ENCODE data around the gene APH1A. TPM values are rescaled to one million over a fixed set of nuclear protein-coding genes. Genes with fewer than 3 reads are reported as not detected.

Gene APH1A
- total and polyA plus RNA-seq, 4 donors: 63.1 to 156 (median 138) TPM

DNA sequence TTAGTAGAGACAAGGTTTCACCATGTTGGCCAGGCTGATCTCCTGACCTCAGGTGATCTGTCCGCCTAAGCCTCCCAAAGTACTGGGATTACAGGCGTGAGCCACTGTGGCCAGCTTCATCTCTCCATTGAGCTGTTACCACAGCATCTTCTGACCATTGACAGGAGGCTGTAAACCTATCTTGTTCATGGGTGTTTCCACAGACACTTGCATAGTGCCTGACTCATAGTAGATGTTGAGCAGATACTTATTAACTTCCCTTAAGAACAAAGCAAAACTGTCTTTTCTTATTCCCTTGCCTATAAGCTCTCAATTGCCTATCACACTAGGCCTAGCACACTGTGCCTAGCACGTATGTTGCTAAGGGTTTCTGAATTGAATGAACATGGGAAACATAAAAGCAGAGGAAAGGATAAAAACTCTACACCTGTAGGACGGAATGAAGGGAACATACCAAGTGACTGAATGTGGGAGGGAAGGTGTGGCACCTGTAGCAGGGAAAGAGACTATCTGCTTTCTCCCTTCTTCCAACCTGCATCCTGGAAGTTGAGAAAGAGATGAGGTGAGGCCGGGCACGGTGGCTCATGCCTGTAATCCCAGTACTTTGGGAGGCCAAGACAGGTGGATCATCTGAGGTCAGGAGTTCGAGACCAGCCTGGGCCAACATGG is 2.6 kb upstream of the APH1A start:
- H3K36me3 ChIP-seq (ENCODE audit: control insufficient read depth, insufficient read depth, low read length): peaks cover 15% of the 10 kb centered on the region
- DNase-seq (ENCODE audit: low read depth in 4 of 6, low spot score in 6 of 6): no peak
- no peaks in the 10 kb centered on the region for H3K9me3 ChIP-seq (ENCODE audit: control insufficient read depth, insufficient read depth, low read length)
- H3K27me3 ChIP-seq (ENCODE audit: control insufficient read depth, insufficient read depth, low read length): no peaks in the 10 kb centered on the region
- peak overlapping the region; percentile 88 for H3K27ac ChIP-seq (ENCODE audit: low read depth, low read length)
- peaks cover 19% of the 10 kb centered on the region for H3K4me1 ChIP-seq (ENCODE audit: control insufficient read depth, insufficient read depth, low read length)
- WGBS (ENCODE audit: insufficient coverage): 95% methylated on average over 3 of the region's 7 CpGs
- H3K4me3 ChIP-seq (ENCODE audit: low read depth, low read length): no peak overlapping the region

DNA sequence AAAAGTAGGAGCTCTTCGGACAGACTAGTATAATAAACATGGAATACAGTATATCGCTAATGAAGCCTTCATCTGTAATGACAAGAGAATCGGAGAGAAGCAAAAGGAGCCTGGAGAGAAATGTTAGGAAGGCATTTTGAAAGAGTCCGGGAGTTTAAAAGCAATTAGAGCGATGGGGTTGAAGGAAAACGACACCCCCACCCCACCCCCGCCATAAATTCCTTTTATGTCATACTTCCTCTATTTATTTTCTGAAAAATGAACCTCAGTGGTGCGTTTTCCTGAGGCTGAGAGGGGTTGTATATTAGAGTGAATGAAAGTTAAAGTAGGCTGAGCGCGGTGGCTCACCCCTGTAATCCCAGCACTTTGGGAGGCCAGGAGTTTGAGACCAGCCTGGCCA is 635 bp upstream of the APH1A start:
- peak overlapping the region; percentile 100 for H3K4me3 ChIP-seq (ENCODE audit: low read depth, low read length)
- H3K36me3 ChIP-seq (ENCODE audit: control insufficient read depth, insufficient read depth, low read length): peaks cover 29% of the 10 kb centered on the region
- H3K4me1 ChIP-seq (ENCODE audit: control insufficient read depth, insufficient read depth, low read length): peaks cover 19% of the 10 kb centered on the region
- no peak for DNase-seq (ENCODE audit: low read depth in 4 of 6, low spot score in 6 of 6)
- no CpG with 5 or more reads among the region's 10 CpGs for WGBS (ENCODE audit: insufficient coverage)
- peak overlapping the region; percentile 94 for H3K27ac ChIP-seq (ENCODE audit: low read depth, low read length)
- H3K9me3 ChIP-seq (ENCODE audit: control insufficient read depth, insufficient read depth, low read length): no peaks in the 10 kb centered on the region
- H3K27me3 ChIP-seq (ENCODE audit: control insufficient read depth, insufficient read depth, low read length): no peaks in the 10 kb centered on the region

DNA sequence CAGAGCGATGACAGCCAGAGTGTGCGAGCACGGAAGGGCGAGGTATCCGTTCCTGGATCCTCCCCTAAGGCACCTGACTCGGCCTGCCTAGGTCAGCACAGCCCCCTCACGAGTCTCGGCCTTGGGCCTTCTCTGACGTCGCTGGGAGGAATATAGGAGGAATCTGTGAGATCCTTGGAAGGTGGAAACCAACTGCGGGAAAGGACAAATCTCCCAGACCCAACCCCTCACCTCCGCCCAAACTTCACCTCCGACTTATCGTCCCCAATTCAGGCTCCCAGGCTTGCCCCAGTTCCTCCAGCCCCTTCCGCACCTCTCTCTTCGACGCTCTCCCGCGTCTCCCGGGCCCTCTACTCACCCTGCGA is 494 bp downstream of the APH1A start:
- 0% methylated on average over 19 of the region's 21 CpGs for WGBS (ENCODE audit: insufficient coverage)
- peak overlapping the region; percentile 94 for H3K27ac ChIP-seq (ENCODE audit: low read depth, low read length)
- H3K36me3 ChIP-seq (ENCODE audit: control insufficient read depth, insufficient read depth, low read length): peaks cover 35% of the 10 kb centered on the region
- no peak for DNase-seq (ENCODE audit: low read depth in 4 of 6, low spot score in 6 of 6)
- H3K27me3 ChIP-seq (ENCODE audit: control insufficient read depth, insufficient read depth, low read length): no peaks in the 10 kb centered on the region
- peaks cover 19% of the 10 kb centered on the region for H3K4me1 ChIP-seq (ENCODE audit: control insufficient read depth, insufficient read depth, low read length)
- peak overlapping the region; percentile 100 for H3K4me3 ChIP-seq (ENCODE audit: low read depth, low read length)
- no peaks in the 10 kb centered on the region for H3K9me3 ChIP-seq (ENCODE audit: control insufficient read depth, insufficient read depth, low read length)

DNA sequence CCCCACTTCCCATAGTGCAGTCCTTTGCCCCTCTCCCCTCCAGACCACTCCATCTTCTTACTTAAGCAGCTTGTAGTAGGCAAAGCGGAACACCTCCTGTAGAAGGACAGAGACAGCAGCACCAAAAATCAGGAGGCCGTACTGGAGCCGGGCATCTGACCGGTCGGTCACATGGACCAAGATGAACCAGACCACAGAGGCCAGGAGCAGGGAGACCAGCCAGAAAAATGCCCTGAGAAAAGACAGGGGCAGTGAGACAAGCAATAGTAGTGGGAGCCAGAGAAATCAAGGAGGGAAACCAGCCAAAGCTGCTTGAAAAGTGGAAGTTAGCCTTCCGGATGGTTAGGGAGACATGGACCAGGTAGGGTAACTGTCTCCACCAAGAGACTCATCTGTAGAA is 920 bp downstream of the APH1A start:
- H3K9me3 ChIP-seq (ENCODE audit: control insufficient read depth, insufficient read depth, low read length): no peaks in the 10 kb centered on the region
- 40% methylated on average over 5 of the region's 6 CpGs for WGBS (ENCODE audit: insufficient coverage)
- DNase-seq (ENCODE audit: low read depth in 4 of 6, low spot score in 6 of 6): no peak
- no peaks in the 10 kb centered on the region for H3K27me3 ChIP-seq (ENCODE audit: control insufficient read depth, insufficient read depth, low read length)
- peaks cover 19% of the 10 kb centered on the region for H3K4me1 ChIP-seq (ENCODE audit: control insufficient read depth, insufficient read depth, low read length)
- peak overlapping the region; percentile 94 for H3K27ac ChIP-seq (ENCODE audit: low read depth, low read length)
- peaks cover 39% of the 10 kb centered on the region for H3K36me3 ChIP-seq (ENCODE audit: control insufficient read depth, insufficient read depth, low read length)
- peak overlapping the region; percentile 100 for H3K4me3 ChIP-seq (ENCODE audit: low read depth, low read length)

DNA sequence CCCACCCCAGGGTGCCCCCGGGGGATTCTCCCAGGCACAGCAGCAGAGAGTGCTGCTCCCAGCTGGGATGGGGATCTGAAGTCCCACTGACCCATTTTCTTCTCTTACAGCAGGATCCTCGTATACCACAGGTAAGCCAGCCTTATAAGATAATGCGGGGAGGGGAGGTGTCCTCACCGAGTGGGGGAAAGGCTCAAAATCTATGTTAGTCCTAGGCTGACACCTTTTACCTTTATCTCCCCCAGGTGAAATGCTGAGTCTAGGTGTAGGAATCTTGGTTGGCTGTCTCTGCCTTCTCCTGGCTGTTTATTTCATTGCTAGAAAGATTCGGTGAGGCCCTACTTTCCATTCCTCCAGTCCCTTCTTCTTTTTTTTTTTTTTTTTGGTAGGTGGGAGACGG is 5.3 kb downstream of the APH1A start:
- no peaks in the 10 kb centered on the region for H3K9me3 ChIP-seq (ENCODE audit: control insufficient read depth, insufficient read depth, low read length)
- H3K27me3 ChIP-seq (ENCODE audit: control insufficient read depth, insufficient read depth, low read length): no peaks in the 10 kb centered on the region
- H3K4me1 ChIP-seq (ENCODE audit: control insufficient read depth, insufficient read depth, low read length): peaks cover 32% of the 10 kb centered on the region
- H3K27ac ChIP-seq (ENCODE audit: low read depth, low read length): no peak overlapping the region
- WGBS (ENCODE audit: insufficient coverage): no CpG with 5 or more reads among the region's 6 CpGs
- H3K36me3 ChIP-seq (ENCODE audit: control insufficient read depth, insufficient read depth, low read length): peaks cover 44% of the 10 kb centered on the region
- H3K4me3 ChIP-seq (ENCODE audit: low read depth, low read length): no peak overlapping the region
- no peak for DNase-seq (ENCODE audit: low read depth in 4 of 6, low spot score in 6 of 6)

DNA sequence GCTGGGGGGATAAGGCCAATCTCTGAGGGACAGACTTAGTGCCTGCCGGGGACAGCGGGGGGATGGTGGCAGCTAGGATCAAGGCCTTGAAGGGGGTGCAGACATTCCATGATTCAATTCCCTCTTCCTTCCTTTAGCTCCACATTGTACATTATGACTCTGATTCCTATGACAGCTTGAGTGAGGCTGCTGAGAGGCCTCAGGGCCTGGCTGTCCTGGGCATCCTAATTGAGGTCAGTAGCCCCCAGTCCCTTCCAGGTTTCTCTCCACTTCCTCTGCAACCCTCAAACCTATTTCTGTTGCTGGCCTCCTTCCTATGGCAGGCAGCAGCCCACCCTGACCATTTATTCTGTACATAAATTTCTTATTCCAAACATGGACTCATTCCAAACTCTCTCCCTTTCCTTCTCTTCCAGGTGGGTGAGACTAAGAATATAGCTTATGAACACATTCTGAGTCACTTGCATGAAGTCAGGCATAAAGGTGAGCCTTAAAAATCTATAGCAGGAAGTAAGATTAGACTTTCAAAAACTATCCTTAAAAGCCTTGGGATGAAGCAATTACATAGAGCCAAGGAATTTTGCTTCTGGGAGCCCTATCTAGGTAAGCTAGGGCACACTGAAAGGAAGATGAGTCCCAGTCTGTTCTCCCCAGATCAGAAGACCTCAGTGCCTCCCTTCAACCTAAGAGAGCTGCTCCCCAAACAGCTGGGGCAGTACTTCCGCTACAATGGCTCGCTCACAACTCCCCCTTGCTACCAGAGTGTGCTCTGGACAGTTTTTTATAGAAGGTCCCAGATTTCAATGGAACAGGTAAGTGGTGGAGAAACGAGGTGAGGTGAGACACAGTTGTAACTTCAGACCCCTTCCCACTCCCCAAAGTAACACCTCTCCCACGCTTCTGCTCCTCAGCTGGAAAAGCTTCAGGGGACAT is 6.2 kb downstream of the APH1A start:
- H3K36me3 ChIP-seq (ENCODE audit: control insufficient read depth, insufficient read depth, low read length): peaks cover 41% of the 10 kb centered on the region
- no peak overlapping the region for H3K27ac ChIP-seq (ENCODE audit: low read depth, low read length)
- no peak overlapping the region for H3K4me3 ChIP-seq (ENCODE audit: low read depth, low read length)
- H3K9me3 ChIP-seq (ENCODE audit: control insufficient read depth, insufficient read depth, low read length): no peaks in the 10 kb centered on the region
- whole genome bisulfite sequencing (ENCODE audit: insufficient coverage): 79% methylated on average over 2 of the region's 6 CpGs
- no peak for DNase-seq (ENCODE audit: low read depth in 4 of 6, low spot score in 6 of 6)
- no peaks in the 10 kb centered on the region for H3K27me3 ChIP-seq (ENCODE audit: control insufficient read depth, insufficient read depth, low read length)
- peaks cover 33% of the 10 kb centered on the region for H3K4me1 ChIP-seq (ENCODE audit: control insufficient read depth, insufficient read depth, low read length)

DNA sequence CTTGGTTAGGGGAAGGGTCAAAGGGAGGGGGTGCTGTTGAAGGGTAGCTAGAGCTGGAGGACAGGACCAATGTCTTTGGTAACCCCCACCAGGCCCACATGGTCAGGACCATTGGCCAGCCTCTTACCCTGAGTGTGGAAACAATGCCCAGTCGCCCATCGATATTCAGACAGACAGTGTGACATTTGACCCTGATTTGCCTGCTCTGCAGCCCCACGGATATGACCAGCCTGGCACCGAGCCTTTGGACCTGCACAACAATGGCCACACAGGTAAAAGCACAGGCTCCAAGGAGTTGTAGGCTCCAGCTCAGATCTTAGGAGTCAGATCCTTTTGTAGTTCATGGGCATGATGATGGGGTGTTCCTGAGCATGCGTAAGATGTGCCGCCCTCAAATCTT is 7.4 kb downstream of the APH1A start:
- Histone ChIP-seq H3K36me3 (ENCODE audit: control insufficient read depth, insufficient read depth, low read length) (peaks cover 29% of the 10 kb centered on the region), H3K9me3 (ENCODE audit: control insufficient read depth, insufficient read depth, low read length) (no peaks in the 10 kb centered on the region), H3K27me3 (ENCODE audit: control insufficient read depth, insufficient read depth, low read length) (no peaks in the 10 kb centered on the region), H3K4me1 (ENCODE audit: control insufficient read depth, insufficient read depth, low read length) (peaks cover 39% of the 10 kb centered on the region), H3K27ac (ENCODE audit: low read depth, low read length) (no peak overlapping the region), H3K4me3 (ENCODE audit: low read depth, low read length) (no peak overlapping the region)
- DNase-seq (ENCODE audit: low read depth in 4 of 6, low spot score in 6 of 6): no peak
- 87% methylated on average over 4 of the region's 6 CpGs for WGBS (ENCODE audit: insufficient coverage)

DNA sequence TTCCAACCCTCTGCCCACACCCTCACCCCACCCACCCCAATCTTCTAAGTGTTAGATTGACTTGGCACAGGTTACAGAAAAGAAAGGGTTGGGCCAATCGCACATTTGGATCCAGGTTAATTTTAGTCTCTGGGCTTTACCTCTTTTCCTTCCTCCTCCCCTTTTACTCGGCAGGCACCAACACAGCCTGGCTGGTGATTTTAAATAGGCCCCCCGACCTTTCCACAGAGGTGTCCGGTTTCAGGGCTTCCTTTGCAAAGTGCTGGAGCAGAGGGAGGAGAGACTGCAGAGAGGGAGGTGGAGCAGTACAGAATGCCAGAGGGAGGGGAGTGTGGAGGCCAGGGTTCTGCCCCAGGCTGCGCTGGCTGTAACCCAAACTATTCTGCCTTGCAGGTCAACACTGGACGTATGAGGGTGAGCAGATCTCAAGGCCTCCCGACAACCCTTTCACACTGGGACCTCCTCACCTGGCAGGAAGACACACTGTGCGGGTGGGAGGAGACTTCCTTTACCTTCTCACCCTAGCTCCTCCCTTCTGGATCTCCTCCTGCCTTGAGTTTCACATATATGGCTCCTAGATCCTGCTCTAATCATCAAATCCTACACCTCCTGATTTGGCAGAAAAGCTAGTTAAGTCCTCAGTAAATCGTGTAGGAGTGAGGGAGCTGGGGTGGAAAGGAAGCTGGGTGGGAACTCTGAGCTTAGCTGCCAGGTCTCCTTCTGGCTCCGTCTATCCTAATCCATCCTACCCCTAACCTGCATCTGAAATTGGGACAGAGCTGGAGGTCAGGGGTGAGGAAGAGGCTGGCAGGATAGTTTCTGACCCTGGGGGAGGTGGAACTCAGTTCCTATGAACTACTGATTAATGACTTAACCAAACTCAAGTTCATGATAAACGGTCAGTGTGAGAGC is 8.8 kb downstream of the APH1A start:
- Histone ChIP-seq H3K27ac (ENCODE audit: low read depth, low read length) (peak overlapping the region; percentile 74), H3K9me3 (ENCODE audit: control insufficient read depth, insufficient read depth, low read length) (no peaks in the 10 kb centered on the region), H3K4me3 (ENCODE audit: low read depth, low read length) (peak overlapping the region; percentile 4), H3K36me3 (ENCODE audit: control insufficient read depth, insufficient read depth, low read length) (peaks cover 17% of the 10 kb centered on the region), H3K4me1 (ENCODE audit: control insufficient read depth, insufficient read depth, low read length) (peaks cover 51% of the 10 kb centered on the region), H3K27me3 (ENCODE audit: control insufficient read depth, insufficient read depth, low read length) (no peaks in the 10 kb centered on the region)
- peak in 1 of 6 donors; percentile 54 for DNase-seq (ENCODE audit: low read depth in 4 of 6, low spot score in 6 of 6)
- 13% methylated on average over 4 of the region's 11 CpGs for WGBS (ENCODE audit: insufficient coverage)

DNA sequence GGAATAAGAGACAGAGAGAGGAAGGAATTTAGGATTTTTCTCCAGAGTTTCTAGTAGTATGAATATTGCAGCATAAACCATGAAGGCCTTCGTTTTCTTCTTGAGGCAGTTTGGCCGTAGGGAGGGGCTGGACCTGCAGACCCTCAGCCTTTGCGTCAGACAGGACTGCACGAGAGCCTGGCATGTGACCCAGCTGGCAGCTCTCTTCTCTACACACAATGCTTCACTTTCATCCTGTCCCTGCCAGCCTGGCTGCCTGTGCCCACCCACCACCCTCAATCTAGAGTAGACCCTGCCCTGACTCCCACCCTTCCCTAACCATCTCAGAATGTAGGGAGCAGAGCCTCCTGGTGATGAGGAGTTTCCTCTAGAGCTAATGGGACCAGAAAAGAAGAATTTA is 9.6 kb downstream of the APH1A start:
- Histone ChIP-seq H3K9me3 (ENCODE audit: control insufficient read depth, insufficient read depth, low read length) (no peaks in the 10 kb centered on the region), H3K27me3 (ENCODE audit: control insufficient read depth, insufficient read depth, low read length) (no peaks in the 10 kb centered on the region), H3K27ac (ENCODE audit: low read depth, low read length) (peak overlapping the region; percentile 74), H3K36me3 (ENCODE audit: control insufficient read depth, insufficient read depth, low read length) (peaks cover 13% of the 10 kb centered on the region), H3K4me3 (ENCODE audit: low read depth, low read length) (peak overlapping the region; percentile 17), H3K4me1 (ENCODE audit: control insufficient read depth, insufficient read depth, low read length) (peaks cover 51% of the 10 kb centered on the region)
- WGBS (ENCODE audit: insufficient coverage): 16% methylated on average over 4 of the region's 4 CpGs
- DNase-seq (ENCODE audit: low read depth in 4 of 6, low spot score in 6 of 6): peak in 2 of 6 donors; percentile 61 to 70

Data from spinal cord (tissue), 10 donors.